HL-60 (cell line): ENCODE data around the gene LRGUK.

Source experiments
- GABPA ChIP-seq: IDR thresholded peaks from 2 replicates; pipeline ENCODE4 v1.6.1; 2012; ENCODE audit warnings: low read depth
- TF ChIP-seq, protein P1 (sequence below): IDR thresholded peaks from one replicate; pipeline ENCODE4 v1.5.1; 2011; ENCODE audit warnings: low read length, control low read depth, inconsistent platforms; ENCODE audit not compliant: insufficient read depth
- TF ChIP-seq, protein P2 (sequence below): IDR thresholded peaks from 2 replicates; pipeline ENCODE4 v1.6.1; 2012; ENCODE audit warnings: low read depth; ENCODE audit not compliant: insufficient replicate concordance

DNA sequence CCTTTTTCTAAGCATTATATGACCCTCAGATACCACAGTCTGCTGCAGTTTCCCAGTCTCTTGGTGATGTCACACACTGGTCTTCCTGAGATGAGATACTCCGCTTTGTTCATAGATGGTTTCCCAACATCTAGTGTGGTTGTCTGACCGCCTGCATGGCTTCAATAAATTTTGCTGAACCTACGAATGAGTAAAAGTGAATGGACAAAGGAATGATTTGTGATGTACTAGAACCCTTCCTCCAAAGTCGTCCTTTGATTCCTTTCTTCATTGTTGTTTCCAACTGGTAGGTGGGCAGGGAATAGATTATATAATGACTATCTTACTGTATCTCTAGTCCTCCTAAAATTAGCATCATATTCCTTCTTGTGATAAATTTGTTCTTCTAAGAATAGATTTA, 107.1 kb downstream of the LRGUK start:
- TF ChIP-seq, protein P1, sequence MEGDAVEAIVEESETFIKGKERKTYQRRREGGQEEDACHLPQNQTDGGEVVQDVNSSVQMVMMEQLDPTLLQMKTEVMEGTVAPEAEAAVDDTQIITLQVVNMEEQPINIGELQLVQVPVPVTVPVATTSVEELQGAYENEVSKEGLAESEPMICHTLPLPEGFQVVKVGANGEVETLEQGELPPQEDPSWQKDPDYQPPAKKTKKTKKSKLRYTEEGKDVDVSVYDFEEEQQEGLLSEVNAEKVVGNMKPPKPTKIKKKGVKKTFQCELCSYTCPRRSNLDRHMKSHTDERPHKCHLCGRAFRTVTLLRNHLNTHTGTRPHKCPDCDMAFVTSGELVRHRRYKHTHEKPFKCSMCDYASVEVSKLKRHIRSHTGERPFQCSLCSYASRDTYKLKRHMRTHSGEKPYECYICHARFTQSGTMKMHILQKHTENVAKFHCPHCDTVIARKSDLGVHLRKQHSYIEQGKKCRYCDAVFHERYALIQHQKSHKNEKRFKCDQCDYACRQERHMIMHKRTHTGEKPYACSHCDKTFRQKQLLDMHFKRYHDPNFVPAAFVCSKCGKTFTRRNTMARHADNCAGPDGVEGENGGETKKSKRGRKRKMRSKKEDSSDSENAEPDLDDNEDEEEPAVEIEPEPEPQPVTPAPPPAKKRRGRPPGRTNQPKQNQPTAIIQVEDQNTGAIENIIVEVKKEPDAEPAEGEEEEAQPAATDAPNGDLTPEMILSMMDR = no peak
- TF ChIP-seq, protein P2, sequence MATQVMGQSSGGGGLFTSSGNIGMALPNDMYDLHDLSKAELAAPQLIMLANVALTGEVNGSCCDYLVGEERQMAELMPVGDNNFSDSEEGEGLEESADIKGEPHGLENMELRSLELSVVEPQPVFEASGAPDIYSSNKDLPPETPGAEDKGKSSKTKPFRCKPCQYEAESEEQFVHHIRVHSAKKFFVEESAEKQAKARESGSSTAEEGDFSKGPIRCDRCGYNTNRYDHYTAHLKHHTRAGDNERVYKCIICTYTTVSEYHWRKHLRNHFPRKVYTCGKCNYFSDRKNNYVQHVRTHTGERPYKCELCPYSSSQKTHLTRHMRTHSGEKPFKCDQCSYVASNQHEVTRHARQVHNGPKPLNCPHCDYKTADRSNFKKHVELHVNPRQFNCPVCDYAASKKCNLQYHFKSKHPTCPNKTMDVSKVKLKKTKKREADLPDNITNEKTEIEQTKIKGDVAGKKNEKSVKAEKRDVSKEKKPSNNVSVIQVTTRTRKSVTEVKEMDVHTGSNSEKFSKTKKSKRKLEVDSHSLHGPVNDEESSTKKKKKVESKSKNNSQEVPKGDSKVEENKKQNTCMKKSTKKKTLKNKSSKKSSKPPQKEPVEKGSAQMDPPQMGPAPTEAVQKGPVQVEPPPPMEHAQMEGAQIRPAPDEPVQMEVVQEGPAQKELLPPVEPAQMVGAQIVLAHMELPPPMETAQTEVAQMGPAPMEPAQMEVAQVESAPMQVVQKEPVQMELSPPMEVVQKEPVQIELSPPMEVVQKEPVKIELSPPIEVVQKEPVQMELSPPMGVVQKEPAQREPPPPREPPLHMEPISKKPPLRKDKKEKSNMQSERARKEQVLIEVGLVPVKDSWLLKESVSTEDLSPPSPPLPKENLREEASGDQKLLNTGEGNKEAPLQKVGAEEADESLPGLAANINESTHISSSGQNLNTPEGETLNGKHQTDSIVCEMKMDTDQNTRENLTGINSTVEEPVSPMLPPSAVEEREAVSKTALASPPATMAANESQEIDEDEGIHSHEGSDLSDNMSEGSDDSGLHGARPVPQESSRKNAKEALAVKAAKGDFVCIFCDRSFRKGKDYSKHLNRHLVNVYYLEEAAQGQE = no peak
- TF ChIP-seq GABPA = no peak
